Measurements from ENCODE around the gene PRAME. TPM values are rescaled to one million over a fixed set of nuclear protein-coding genes. Genes with fewer than 3 reads are reported as not detected.

Gene PRAME
- total and polyA plus RNA-seq, 2 experiments from 2014 or later = not detected

DNA sequence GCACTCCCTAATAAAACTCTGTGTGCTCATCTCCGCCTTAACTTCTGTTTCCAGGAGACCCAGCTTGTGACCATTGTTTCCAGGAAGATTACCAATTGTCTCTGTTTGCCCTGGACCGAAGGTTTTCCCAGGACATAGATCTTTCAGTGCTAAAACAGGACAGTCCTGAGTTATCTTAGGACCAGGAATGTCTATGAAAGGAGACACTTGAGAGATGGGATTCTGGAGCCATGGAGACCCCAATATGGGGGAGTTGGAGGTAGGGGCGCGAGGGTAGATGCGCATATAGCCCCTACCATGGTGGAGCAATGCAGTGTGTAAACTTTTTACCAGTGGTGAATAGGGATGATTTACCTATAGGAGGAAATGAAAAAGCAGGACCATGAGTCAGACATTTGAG, 10.2 kb upstream of the PRAME start:
- H3K9me3 ChIP-seq (ENCODE audit: low read depth) = no peaks in the 10 kb centered on the region
- no peak overlapping the region for H3K4me3 ChIP-seq
- H4K20me1 ChIP-seq (ENCODE audit: insufficient read depth, poor library complexity, severe bottlenecking) = no peaks in the 10 kb centered on the region
- no peak overlapping the region for H2AFZ ChIP-seq
- no peak overlapping the region for H3K27ac ChIP-seq
- DNase-seq (ENCODE audit: low spot score) = no peak
- H3K9me2 ChIP-seq (replicated peaks; ENCODE audit: insufficient read depth) = no peaks in the 10 kb centered on the region
- WGBS (ENCODE audit: low lambda C conversion rate, missing lambda C conversion rate) = 67% methylated on average over 5 of the region's 5 CpGs
- TF ChIP-seq EZH2phosphoT487 (IDR thresholded peaks at IDR 0.05; ENCODE audit: low read depth, severe bottlenecking, unreplicated experiment) = no peak
- TF ChIP-seq EZH2 (IDR thresholded peaks at IDR 0.05; ENCODE audit: borderline replicate concordance) = no peak
- TF ChIP-seq, protein P1, sequence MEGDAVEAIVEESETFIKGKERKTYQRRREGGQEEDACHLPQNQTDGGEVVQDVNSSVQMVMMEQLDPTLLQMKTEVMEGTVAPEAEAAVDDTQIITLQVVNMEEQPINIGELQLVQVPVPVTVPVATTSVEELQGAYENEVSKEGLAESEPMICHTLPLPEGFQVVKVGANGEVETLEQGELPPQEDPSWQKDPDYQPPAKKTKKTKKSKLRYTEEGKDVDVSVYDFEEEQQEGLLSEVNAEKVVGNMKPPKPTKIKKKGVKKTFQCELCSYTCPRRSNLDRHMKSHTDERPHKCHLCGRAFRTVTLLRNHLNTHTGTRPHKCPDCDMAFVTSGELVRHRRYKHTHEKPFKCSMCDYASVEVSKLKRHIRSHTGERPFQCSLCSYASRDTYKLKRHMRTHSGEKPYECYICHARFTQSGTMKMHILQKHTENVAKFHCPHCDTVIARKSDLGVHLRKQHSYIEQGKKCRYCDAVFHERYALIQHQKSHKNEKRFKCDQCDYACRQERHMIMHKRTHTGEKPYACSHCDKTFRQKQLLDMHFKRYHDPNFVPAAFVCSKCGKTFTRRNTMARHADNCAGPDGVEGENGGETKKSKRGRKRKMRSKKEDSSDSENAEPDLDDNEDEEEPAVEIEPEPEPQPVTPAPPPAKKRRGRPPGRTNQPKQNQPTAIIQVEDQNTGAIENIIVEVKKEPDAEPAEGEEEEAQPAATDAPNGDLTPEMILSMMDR (IDR thresholded peaks at IDR 0.05; ENCODE audit: poor library complexity) = no peak
- no peak overlapping the region for H3K4me2 ChIP-seq
- no peaks in the 10 kb centered on the region for H3K4me1 ChIP-seq (ENCODE audit: insufficient read depth)
- peaks cover 23% of the 10 kb centered on the region for H3K27me3 ChIP-seq
- no peaks in the 10 kb centered on the region for H3K79me2 ChIP-seq
- no peaks in the 10 kb centered on the region for H3K36me3 ChIP-seq (replicated peaks; ENCODE audit: insufficient read depth, low read depth)

GRCh38 chr22:22565981-22566380, 6.9 kb upstream of the PRAME start:
- Histone ChIP-seq H3K4me1 (ENCODE audit: insufficient read depth) (no peaks in the 10 kb centered on the region), H3K9me3 (ENCODE audit: low read depth) (no peaks in the 10 kb centered on the region), H3K36me3 (replicated peaks; ENCODE audit: insufficient read depth, low read depth) (no peaks in the 10 kb centered on the region), H3K79me2 (no peaks in the 10 kb centered on the region), H3K9me2 (replicated peaks; ENCODE audit: insufficient read depth) (no peaks in the 10 kb centered on the region), H3K4me2 (no peak overlapping the region), H2AFZ (no peak overlapping the region), H4K20me1 (ENCODE audit: insufficient read depth, poor library complexity, severe bottlenecking) (no peaks in the 10 kb centered on the region), H3K27ac (no peak overlapping the region), H3K4me3 (no peak overlapping the region), H3K27me3 (peaks cover 23% of the 10 kb centered on the region)
- DNase-seq (ENCODE audit: low spot score) = no peak
- WGBS (ENCODE audit: low lambda C conversion rate, missing lambda C conversion rate) = 95% methylated on average over 2 of the region's 2 CpGs
- TF ChIP-seq, protein P1 (IDR thresholded peaks at IDR 0.05; ENCODE audit: poor library complexity) = no peak
- TF ChIP-seq EZH2phosphoT487 (IDR thresholded peaks at IDR 0.05; ENCODE audit: low read depth, severe bottlenecking, unreplicated experiment) (no peak), EZH2 (IDR thresholded peaks at IDR 0.05; ENCODE audit: borderline replicate concordance) (no peak)

- no peaks in the 10 kb centered on the region for H3K79me2 ChIP-seq
- H3K4me3 ChIP-seq = no peak overlapping the region
- H3K27ac ChIP-seq = no peak overlapping the region
- no peaks in the 10 kb centered on the region for H4K20me1 ChIP-seq (ENCODE audit: insufficient read depth, poor library complexity, severe bottlenecking)
- H3K27me3 ChIP-seq = no peaks in the 10 kb centered on the region
- no peak overlapping the region for H2AFZ ChIP-seq
- no peaks in the 10 kb centered on the region for H3K9me3 ChIP-seq (ENCODE audit: low read depth)
- H3K9me2 ChIP-seq (replicated peaks; ENCODE audit: insufficient read depth) = no peaks in the 10 kb centered on the region
- H3K36me3 ChIP-seq (replicated peaks; ENCODE audit: insufficient read depth, low read depth) = no peaks in the 10 kb centered on the region
- no peak overlapping the region for H3K4me2 ChIP-seq
- DNase-seq (ENCODE audit: low spot score) = no peak
- 93% methylated on average over 5 of the region's 25 CpGs for WGBS (ENCODE audit: low lambda C conversion rate, missing lambda C conversion rate)
- no peaks in the 10 kb centered on the region for H3K4me1 ChIP-seq (ENCODE audit: insufficient read depth)
- no peak for TF ChIP-seq EZH2 (IDR thresholded peaks at IDR 0.05; ENCODE audit: borderline replicate concordance)
- TF ChIP-seq, protein P1 (IDR thresholded peaks at IDR 0.05; ENCODE audit: poor library complexity) = no peak
- no peak for TF ChIP-seq EZH2phosphoT487 (IDR thresholded peaks at IDR 0.05; ENCODE audit: low read depth, severe bottlenecking, unreplicated experiment)
These were observed 744 bp downstream of the PRAME start for GRCh38 chr22:22558071-22558971.

Data from hepatocyte (in vitro differentiated cells).